COLO668 (cell line): ENCODE data around the gene BAHCC1.

ENCODE experiments used
- DNase-seq: peaks from one replicate; lab custom pipeline; 2025; ENCODE audit not compliant: unreplicated experiment; lab: John Stamatoyannopoulos, UW

BAHCC1 gene

DNA sequence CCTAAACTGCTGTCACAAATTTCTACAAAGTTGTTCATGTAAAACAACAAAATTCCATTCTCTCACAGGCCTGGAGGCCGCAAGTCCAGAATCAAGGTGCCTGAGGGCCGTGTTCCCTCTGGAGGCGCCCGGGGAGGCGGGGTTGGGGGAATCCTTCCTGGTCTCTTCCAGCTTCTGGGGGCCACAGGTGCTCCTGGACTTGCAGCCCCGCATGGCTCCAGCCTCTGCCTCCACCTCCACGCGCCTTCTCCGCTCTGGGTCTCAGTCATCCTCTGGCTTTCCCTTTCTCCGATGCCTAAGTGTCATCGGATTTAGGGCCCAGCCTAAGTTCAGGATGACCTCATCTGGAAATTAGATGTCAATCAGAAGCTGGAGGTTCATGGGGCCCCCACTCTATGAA, 28.6 kb upstream of the BAHCC1 start:
- DNase-seq: no peak

DNA sequence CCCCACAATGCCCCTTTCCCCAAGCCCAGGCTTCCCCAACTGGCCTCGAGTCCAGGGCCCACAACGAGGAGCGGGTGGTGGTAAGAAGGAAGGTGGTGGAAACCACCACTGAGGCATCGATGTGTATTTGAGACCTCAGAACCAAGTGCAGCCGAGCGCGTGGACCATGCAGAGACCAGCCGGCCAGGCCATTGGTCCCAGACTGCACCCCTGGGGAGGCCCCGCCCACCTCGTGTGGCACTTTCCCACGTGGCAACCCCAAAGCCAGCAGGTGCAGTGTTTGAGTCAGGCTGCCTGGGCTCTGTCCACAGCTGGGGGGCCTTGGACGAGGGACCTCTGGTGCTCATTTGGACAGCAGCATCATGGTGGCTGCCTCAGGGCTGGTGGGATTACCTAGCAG, 28.1 kb upstream of the BAHCC1 start:
- no peak for DNase-seq

DNA sequence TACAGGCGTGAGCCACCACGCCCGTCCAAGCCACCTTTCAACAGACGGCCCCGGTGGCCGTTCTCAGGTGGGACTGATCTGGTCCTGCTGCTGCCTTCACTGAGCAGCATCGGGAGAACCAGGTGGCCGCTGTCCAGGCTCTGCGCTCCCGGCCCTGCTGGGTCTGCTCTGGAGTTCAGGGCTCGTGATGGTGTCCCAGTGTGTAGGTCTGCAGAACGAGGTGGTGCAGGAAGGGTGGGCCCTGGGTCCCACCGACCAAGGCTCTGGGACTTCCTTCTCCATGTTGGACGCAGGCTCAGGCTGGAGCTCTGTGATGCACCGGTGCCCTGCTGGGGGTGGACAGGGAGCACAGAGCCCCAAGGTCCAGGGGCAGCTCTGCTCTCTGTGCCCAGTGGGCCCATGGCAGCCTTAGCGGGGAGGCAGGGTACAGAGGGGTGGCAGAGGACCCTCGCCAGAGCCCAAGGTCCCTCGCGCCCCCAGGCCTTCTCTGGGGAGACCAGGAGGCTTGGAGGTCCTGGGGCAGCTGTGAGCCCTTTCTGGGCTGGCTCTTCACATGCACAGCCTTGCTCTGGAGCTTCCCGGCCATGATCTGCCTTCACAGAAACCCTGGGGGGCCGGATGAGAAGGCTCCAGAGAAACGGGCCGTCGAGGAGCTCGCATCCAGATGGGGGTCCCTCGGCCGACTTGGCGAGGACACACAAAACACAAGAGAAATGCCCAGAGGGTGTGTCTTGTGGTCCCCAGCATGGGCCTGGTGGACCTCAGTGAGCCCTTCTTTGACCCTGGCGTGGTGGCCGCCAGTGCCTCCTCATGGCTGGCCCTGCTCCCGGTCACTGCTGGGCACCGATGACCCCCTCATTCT, 26.9 kb upstream of the BAHCC1 start:
- no peak for DNase-seq

DNA sequence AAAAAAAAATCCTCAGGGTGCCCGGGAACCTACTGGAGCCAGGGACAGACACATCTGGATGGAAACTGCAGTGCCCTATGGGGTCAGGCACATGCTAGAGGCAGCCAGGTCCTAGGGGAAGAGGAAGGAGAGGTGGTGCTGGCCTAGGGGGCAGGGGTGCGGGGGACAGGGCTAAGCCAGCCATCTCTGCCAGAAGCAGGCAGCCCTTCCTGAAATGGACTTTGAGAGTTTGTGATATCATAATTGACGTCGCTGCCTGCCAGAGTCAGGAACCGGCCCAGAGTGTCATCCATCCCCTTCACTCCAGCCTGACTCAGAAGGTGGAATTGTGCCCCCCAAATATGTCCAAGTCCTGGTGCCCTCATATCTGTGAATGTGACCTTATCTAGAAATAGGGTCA, 25.0 kb upstream of the BAHCC1 start:
- no peak for DNase-seq

DNA sequence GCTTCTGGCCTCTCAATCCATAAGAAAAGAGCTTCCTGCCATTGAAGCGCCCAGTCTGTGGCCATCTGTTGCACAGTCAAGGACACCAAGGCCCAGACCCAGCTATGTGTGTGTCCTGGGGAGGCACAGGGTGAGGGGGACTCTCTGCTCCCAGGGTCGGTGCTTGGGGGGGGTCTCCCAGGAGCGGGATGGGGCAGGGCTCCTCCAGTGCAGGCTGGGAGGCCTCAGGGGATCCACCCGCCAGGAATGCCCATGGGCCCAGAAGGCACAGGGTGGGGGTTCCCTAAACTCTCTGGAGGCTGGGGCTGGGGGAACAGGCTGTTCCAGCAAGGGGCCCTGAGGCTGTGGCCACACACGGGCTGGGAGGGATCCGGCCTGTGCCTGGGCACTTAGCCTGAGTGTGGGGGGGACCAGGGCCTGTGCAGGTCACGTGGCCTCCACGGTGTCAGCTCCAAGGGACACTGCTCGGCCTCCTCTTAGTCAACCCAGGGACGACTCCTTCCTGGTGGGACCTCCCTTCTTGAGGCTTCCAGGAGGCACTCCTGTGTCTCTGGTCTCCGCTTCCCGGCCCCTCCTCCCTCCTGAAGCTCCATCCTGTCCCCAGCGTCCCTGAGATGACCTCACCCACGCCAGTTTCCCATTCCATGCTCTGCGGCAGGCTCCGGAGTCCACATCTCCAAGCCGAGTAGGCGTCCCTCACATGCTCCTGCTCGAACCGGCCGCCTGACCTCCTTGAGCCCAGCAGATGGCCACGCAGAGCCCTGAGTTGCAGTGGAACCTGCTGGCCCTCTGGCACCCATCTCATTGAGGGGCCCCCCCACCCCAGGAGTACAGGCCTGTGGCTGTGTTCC, 23.1 kb upstream of the BAHCC1 start:
- peak; percentile 6 for DNase-seq

DNA sequence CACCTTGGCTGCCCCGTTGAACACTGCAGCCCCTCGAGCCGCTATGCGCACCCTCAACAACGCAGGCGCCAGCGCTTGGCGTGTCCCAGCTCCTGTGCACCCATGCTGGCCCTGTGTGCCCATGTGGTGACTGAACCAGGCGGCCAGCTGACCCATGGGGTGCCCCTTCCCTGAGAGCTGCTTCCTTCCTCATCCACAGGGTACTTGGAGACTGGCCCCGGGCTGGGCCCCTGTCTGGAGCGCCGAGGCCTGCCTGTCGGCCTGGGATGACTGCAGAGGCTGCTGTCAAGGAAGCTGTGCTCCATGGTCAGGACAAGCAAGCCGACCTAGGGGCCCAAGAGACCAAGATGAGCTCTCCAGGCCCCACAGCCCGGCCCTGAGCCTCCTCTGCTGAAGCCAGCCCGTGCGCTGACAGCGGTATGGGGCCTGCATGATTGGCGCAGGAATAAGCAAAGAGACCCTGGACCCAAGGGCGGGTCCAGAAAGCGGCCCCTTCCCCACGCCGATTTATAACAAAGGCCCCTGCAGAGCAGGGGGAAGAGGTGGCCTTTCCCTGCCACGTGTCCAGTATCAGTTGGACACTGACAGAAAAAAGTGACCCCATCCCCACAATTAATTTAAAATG, 21.6 kb upstream of the BAHCC1 start:
- no peak for DNase-seq

DNA sequence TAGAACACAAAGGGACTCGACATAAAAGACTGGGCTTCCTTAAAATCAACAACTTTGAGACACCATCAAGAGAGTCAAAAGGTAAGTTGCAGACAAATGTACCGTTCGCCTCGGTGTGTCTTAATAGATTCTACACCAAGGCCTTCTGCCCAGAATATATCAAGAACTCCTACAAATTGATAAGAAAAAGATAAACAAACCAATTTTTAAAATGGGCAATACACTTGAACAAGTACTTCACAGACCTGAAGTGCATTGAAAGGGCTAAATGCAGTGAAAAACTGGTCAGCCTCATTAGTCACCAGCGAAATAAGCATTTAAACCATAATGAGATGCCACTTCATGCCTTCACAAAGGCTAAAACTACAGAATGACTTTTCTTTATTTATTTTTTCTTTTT, 20.4 kb upstream of the BAHCC1 start:
- DNase-seq: no peak

DNA sequence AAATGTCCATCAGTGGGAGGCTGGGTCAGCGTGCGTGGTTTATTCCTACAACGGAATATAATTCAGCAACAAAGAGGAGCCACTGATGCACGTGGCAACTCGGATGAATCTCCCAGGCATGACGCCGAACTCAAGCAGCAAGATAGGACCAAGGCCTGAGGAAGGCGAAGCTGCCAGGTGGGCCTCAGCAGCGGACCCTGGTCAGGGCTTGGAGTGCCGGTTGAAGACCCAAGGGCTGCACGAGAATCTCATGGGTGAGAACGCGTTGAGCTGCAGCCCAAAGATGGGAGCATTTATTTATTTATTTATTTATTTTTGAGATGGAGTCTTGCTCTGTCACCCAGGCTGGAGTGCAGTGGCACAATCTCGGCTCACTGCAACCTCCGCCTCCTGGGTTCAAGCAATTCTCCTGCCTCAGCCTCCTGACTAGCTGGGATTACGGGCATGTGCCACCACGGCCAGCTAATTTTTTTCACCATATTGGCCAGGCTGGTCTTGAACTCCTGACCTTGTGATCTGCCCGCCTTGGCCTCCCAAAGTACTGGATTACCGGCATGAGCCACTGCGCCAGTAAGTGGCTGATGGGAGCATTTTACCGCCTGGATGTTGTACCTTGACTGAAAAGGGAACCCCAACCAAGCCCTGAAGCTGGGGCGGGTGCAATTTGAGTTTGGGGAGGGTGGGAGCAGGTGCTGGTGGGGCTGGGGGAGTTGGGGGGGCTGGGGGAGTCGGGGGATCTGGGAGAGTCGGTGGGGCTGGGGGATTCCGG, 18.1 kb upstream of the BAHCC1 start:
- no peak for DNase-seq

DNA sequence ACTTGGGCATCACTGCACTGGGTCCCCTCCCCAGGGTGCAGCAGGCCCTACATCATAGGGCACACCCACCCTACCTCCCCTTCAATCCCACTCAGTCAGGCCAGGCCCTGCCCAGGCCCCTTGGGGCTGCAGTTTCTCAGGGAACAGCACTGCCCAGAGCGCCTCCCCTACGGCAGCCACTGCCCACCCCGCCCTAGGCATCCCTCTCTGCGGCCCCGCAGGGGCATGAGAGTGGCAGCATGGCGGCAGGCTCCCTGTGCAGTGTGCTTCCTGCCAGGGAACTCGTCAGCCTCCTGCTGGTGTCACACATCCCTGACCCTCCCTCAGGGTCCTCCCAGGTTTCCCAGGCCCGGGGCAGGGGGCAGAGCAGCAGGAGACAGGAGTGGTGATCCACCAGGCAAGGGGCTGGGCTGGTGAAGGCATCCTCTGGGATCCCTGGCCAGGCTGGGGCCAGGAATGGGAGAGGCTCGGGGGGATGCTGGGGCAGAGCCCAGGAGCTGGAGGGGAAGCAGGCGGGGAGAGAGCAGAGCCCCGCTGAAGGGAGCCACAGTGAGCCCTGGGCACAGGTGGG, 16.2 kb upstream of the BAHCC1 start:
- no peak for DNase-seq

DNA sequence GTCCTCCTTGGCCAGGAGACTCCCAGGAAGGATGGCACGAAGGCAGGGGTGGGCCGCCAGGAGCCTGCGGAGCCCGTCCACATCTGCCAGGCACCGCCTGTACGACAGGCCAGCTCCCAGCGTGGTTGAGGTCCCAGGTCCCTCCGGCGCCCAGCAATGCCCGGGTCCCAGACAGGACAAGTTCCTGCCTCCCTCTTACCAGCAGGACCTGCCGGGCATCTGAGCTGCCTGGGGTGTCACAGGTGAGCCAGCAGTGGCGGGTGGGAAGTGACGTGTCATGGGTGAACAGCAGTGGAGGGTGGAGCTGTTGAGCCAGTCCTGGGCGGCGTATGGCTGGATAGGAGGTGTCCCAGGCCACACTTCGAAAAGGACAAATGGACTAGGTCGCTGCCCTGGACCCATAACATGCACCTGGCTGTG, 15.7 kb upstream of the BAHCC1 start:
- peak; percentile 39 for DNase-seq

DNA sequence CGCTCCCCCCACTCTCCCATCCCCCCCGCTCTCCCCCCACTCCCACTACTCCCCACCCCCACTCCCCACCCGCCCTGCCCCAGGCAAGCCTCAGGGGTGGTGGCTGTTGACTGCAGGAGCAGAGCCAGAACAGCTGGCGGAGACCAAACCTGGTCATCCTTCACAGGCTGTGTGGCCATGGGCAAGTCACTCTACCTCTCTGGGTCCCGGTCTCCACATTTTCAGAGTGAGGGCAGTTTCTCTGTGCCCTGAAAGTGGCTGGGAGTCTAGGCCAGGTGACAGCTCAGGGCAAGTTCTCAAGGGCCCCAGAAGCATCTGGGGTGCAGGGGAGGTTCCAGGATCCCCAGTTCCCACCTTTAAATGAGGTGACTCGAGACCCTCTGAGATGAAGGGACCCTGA, 15.1 kb upstream of the BAHCC1 start:
- DNase-seq: no peak

DNA sequence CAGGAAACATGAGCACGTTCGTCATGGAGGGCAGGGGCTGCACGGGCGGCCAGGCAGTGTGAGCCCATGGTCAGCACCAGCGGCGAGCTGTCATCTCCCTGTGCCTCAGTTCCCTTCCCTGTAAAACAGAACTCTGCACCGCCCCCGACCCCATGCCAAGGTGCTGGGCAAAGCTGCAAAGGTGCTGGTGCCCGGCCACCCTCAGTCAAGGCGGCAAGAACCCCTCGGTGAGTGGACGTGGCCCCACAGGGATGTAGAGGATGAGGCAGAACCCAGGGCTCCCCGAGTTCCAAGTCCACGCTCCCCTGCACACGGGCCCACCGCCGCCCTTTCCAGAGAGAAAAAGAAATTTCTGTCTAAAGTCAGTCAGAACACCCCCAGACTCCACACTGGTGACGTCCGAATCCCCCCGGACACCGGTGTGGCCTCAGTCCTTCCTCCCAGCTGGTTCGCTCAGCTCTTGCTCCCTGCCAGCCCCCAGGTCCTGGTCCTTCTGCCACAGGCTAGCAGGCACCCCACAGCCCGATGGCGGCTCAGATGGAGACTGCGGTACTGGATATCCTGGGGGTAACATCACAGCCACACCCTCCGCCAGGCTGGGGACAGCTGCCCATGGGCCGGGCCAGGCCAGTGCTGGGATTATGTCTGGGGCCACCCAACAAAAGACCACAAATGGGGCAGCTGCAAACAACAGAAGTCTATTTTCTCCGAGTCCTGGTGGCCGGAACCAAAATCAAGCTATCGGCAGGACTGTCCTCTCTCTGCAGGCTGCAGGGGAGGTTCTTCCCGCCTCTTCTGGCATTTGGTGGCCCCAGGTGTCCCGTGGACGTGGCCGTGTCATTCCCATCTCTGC, 14.4 kb upstream of the BAHCC1 start:
- DNase-seq: no peak

DNA sequence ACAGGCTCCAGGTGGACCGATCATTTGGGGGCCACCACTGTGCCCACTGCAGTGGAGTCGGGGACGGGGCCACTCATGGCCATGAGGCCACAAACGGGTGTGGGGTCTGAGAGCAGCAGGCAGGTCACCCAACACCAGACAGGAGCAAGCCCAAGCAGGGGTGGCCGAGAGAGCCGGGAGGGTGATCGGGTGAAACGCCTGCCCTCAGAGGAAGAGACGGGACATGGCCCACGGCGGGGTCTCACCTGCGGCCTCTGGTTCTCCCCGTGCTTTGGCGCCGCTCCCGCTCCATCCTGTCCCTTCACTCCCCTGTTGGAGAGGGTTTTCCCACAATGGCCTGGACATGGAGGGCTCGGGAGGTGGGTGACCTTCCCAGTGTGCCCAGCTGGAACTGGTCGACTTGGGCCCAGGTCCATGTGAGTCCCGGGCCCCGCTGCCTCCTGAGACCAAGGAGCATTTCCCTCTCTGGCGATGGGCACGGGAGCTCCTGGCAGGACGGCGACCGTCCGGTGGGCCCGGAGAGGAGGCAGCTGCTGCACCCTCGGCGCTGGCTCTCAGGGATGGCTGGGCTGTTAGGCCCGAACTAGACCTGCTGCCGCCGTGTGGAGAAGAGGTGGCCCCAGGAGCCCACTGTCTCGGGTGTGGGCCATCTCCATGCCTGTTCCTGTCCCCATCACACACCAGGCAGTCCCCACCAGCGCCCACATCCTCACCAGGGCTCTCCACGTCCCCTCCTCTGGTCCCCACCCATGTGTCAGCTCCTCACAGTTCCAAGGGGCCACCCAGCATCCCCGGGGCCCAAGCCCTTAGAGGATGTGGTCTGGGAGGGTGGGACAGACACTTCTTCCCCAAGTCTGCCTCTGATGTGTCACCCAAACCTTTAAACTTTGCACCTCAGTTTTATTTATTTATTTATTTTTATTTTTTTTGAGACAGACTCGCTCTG, 13.4 kb upstream of the BAHCC1 start:
- DNase-seq: no peak

DNA sequence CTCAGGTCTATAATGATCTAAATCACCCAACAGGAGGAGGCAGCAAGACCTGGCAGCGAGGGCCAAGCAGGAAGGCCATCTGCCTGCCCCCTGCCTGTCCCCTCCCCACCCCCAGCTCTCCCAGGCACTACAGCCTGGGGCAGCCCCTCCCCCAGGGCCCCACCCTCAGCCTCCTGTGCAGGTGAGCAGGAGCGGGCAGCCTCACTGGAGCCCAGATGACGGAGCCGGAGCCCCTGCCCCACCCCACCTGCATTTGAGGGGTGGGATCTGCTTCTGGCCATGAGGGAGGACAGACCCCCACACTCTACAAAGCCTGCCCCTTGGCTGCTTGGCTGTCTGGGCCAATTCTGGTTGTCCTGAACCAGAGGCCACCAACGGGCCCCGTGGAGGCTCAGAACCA, 12.4 kb upstream of the BAHCC1 start:
- DNase-seq: no peak

DNA sequence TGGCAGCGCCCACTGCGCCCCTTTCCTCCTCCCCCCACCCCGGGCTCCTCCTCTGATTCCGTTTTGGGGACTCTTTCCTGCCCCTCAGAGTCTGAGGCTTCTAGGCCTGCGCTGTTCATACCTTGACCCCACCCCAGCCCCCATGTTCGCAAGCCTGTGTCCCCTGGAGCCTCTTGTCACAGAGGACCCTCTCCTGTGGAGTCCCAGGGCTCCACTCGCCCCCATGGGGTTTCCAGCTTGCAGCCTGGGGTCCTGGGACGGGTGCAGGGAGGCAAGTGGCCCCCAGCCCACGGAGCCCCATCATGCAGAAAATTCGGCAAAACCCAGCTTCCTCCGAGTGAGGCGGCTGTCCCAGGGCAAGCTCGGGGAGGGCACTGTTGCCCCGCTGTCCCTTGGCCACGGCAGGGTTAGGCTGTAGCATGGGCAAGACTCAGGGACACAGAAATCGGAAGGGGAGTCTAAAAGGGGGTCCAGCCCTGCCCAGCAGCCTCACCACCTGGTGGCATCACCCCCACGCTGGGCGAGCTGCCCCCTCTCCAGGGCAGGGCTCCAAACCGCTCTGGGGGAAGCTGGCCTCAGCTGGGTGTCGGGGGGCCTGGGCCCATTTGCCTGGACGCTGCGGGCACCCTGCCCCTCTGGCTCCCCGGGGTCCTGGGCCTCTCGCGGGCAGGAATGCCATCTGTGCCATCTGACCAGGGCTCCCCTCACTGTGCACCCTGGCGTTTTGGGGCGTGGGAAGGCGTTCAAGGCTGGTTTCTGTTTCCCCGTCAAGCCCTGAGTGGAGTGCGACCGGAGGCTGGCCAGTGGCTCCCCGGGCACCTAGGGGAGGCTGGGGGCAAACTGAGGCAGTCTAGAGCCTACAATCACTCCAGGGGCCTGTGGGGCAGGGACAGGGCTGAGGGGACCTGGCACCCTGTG, 11.5 kb upstream of the BAHCC1 start:
- no peak for DNase-seq

DNA sequence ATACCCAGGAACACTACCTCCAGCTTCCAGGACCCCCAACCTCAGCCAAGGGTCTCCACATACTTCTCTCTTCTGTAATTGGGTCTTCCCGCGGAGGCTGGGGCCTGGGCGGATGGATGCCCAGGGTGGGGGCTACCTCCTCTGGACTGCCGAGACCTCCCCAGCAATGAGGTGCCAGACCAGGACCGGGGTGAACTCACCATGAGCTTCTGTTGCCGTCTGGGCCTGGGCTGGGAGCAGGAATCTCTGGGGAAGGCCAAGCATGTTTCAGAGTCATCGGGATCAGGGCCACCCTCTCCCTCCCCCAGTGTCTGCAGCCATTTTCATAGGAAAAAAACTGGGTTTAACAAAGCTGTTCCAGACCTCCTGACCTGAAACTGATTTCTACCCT, 10.3 kb upstream of the BAHCC1 start:
- no peak for DNase-seq

DNA sequence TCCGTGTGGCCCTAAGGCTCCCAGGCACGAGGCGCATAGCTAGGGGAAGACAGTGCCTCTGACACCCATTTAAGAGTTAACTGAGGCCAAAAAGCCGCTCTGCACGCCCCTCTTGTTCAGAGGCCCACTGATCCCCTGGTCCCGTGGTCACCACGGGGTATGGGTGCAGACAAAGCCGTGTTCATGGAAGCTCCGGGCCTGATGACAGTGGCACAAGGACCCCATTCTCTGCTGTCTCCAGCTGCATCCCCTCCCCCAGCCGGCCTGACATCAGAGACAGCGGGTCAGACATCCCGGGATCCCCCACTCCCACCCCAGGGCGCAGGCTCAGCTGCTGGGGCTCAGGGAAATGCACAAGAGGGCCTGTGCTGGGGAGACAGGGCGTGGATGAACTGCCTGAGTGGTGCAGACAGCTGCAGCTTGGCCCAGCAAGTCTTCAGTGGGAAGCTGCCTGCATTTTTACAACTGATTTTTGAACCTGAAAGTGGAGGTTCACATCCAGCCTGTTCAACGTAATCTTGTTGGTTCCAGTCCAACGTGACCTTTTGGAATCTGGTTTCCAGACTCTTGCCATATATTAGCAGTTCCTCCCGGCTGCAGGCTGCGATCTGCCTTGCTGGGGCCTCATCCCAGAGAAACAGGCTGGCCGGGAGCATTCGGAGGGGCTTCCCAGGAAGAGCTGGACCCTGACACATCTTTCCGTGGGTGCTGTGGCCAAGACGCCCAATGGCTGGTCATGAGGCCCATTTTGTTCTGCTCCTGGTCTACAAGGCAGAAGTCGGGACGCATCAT, 9.7 kb upstream of the BAHCC1 start:
- DNase-seq: no peak
